ENCODE data around the gene MEPCE. TPM values are rescaled to one million over a fixed set of nuclear protein-coding genes. Genes with fewer than 3 reads are reported as not detected.
"Not testable (repeated sequence)": the region's sequence is repeated elsewhere in the genome, so short reads cannot be mapped to it uniquely, and the experiment has no call there.

Gene MEPCE
- total RNA-seq (10 to 100 TPM; 52.6 to 57.0 TPM), total RNA-seq (12.8 to 62.7 (median 21.6) reads per million in 172 experiments)
- polyA plus RNA-seq (2013, experiment 1 of 2) = 33.1 TPM
- 40.1 TPM for polyA plus RNA-seq (2013, experiment 2 of 2)

GRCh38 chr7:100429637-100430492 lies at the start of gene MEPCE:
MEPCE (plus strand) TSS chr7:100429831; CDS start chr7:100430019, 188 bp downstream.
- H3K4me3 Mint-ChIP-seq = peak within 1 kb of the TSS; percentile 100

DNA sequence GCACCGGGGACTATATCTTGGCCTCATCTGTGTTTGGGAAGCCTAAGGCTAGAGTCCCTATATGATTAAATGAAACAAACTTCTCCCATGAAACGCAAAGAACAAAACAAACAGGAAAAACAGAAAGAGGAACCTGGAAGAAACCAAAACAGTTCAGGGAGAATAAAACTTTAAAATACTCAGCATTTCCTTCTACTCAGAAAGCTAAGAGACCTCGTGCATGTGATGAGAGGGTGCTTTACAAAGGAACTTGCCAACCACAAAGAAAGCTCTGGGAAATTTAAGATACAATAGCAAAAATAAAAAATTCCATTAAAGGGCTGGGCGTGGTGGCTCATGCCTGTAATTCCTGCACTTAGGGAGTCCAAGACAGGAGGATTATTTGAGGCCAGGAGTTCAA lies 49.4 kb upstream of the MEPCE start:
- Mint-ChIP-seq H3K4me1 (ENCODE audit: low read depth) (peaks cover 10% of the 10 kb centered on the region), H3K9me3 (no peaks in the 10 kb centered on the region), H3K27me3 (no peaks in the 10 kb centered on the region), H3K36me3 (ENCODE audit: low read depth) (no peaks in the 10 kb centered on the region), H3K27ac (no peak overlapping the region), H3K4me3 (no peak overlapping the region)
- no peak overlapping the region for H3K27ac ChIP-seq (ENCODE audit: low read depth in 1 of 2, low read length in 2 of 2)
- no peaks in the 10 kb centered on the region for H3K4me1 ChIP-seq (ENCODE audit: insufficient read depth, low read length)
- H3K36me3 ChIP-seq (ENCODE audit: insufficient read depth, low read length) = no peaks in the 10 kb centered on the region
- no peaks in the 10 kb centered on the region for H3K27me3 ChIP-seq (ENCODE audit: control insufficient read depth in 1 of 2, insufficient read depth in 2 of 2, low read length in 2 of 2)
- no peak for TF ChIP-seq CTCF (IDR thresholded peaks at IDR 0.05)
- H3K9me3 ChIP-seq (ENCODE audit: control insufficient read depth in 1 of 2, insufficient read depth in 1 of 2, low read length in 2 of 2) = no peaks in the 10 kb centered on the region
- DNase-seq (no peak), ATAC-seq (ENCODE audit: poor library complexity) (no peak)
- intact Hi-C loops (cut with DNase I, micrococcal nuclease) = no loop called here
- POLR2A ChIA-PET = no interaction called here
- H3K4me3 ChIP-seq (ENCODE audit: low read length) = no peak overlapping the region
- CTCF ChIA-PET = no interaction called here

More at GRCh38 chr7:100429637-100430492, at the start of gene MEPCE:
- H3K9me3 Mint-ChIP-seq = no peaks in the 10 kb centered on the region
- peak within 1 kb of the TSS; percentile 100 for H3K27ac Mint-ChIP-seq
- peaks cover 61% of the 10 kb centered on the region for H3K36me3 Mint-ChIP-seq (ENCODE audit: low read depth)
- peaks cover 55% of the 10 kb centered on the region for H3K4me1 Mint-ChIP-seq (ENCODE audit: low read depth)
- CTCF ChIA-PET = interaction anchor here (1.0 to 1.2 kb wide), 2 partner anchors 130 to 240 kb away, joined by 3 read pairs; no protein-coding TSS in a partner anchor
- POLR2A ChIA-PET = interaction anchor here (0.6 to 3.9 kb wide), 52 partner anchors 9 to 1996 kb away, joined by 3 to 91 read pairs (median 7); partner anchors contain the start of genes AGFG2, AP4M1, BUD31 and CNPY4
- TF ChIP-seq CTCF (IDR thresholded peaks at IDR 0.05) = no peak
- peaks cover 63% of the 10 kb centered on the region for H3K4me1 ChIP-seq (ENCODE audit: insufficient read depth, low read length)
- peak within 1 kb of the TSS; percentile 100 for H3K27ac ChIP-seq (ENCODE audit: low read depth in 1 of 2, low read length in 2 of 2)
- intact Hi-C loops (cut with DNase I, micrococcal nuclease) = loop anchor here in 1 of 2 experiments (5.0 to 10.0 kb wide), 4 partner anchors 83 to 825 kb away; partner anchors contain the start of gene TRIM4
- H3K27me3 ChIP-seq (ENCODE audit: control insufficient read depth in 1 of 2, insufficient read depth in 2 of 2, low read length in 2 of 2) = no peaks in the 10 kb centered on the region
- peak; percentile 94 to 99 (median 97) for DNase-seq
- no peaks in the 10 kb centered on the region for H3K9me3 ChIP-seq (ENCODE audit: control insufficient read depth in 1 of 2, insufficient read depth in 1 of 2, low read length in 2 of 2)
- H3K4me3 ChIP-seq (ENCODE audit: low read length) = peak within 1 kb of the TSS; percentile 96
- peaks cover 26% of the 10 kb centered on the region for H3K36me3 ChIP-seq (ENCODE audit: insufficient read depth, low read length)
- ATAC-seq (ENCODE audit: poor library complexity) = peak; percentile 39
- peaks cover 11% of the 10 kb centered on the region for H3K27me3 Mint-ChIP-seq

DNA sequence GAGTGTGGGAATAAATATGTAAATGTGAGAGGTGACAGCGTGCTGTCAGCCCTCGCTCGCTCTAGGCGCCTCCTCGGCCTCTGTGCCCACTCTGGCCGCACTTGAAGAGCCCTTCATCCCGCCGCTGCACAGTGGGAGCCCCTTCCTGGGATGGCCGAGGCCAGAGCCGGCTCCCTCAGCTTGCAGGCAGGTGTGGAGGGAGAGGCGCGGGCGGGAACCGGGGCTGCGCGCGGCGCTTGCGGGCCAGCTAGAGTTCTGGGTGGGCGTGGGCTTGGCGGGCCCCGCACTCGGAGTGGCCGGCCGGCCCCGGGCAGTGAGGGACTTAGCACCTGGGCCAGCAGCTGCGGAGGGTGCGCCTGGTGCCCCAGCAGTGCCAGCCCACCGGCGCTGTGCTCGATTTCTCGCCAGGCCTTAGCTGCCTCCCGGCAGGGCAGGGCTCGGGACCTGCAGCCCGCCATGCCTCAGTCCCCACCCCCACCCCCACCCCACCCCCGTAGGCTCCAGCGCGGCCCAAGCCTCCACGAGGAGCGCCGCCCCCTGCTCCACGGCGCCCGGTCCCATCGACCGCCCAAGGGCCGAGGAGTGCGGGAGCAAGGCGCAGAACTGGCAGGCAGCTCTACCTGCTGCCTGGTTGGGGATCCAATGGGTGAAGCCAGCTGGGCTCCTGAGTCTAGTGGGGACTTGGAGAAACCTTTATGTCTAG lies 47.9 kb upstream of the MEPCE start:
- H3K9me3 Mint-ChIP-seq; H3K27ac Mint-ChIP-seq; H3K4me1 Mint-ChIP-seq (ENCODE audit: low read depth); DNase-seq; ATAC-seq (ENCODE audit: poor library complexity); CTCF ChIA-PET; H3K27me3 Mint-ChIP-seq; H3K9me3 ChIP-seq (ENCODE audit: control insufficient read depth in 1 of 2, insufficient read depth in 1 of 2, low read length in 2 of 2); intact Hi-C loops (cut with DNase I, micrococcal nuclease); POLR2A ChIA-PET; H3K36me3 ChIP-seq (ENCODE audit: insufficient read depth, low read length); H3K27ac ChIP-seq (ENCODE audit: low read depth in 1 of 2, low read length in 2 of 2); H3K4me3 Mint-ChIP-seq; H3K4me1 ChIP-seq (ENCODE audit: insufficient read depth, low read length); H3K4me3 ChIP-seq (ENCODE audit: low read length); H3K36me3 Mint-ChIP-seq (ENCODE audit: low read depth); H3K27me3 ChIP-seq (ENCODE audit: control insufficient read depth in 1 of 2, insufficient read depth in 2 of 2, low read length in 2 of 2): not testable (repeated sequence)

DNA sequence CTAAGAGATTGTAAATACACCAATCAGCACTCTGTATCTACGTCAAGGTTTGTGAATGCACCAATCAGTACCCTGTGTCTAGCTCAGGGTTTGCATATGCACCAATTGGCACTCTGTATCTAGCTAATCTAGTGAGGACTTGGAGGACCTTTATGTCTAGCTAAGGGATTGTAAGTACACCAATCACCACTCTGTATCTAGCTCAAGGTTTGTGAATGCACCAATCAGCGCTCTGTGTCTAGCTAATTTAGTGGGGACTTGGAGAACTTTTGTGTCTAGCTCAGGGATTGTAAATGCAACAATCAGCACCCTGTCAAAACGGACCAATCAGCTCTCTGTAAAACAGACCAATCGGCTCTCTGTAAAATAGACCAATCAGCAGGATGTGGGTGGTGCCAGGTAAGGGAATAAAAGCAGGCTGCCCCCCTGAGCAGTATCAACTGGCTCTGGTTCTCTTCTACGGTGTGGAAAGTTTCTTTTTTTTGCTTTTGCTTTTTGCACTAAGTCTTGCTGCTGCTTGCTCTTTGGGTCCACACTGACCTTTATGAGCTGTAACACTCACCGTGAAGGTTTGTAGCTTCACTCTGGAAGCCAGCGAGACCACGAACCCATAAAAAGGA lies 47.3 kb upstream of the MEPCE start:
- H3K4me1 Mint-ChIP-seq (ENCODE audit: low read depth); POLR2A ChIA-PET; H3K36me3 Mint-ChIP-seq (ENCODE audit: low read depth); H3K4me1 ChIP-seq (ENCODE audit: insufficient read depth, low read length); H3K9me3 ChIP-seq (ENCODE audit: control insufficient read depth in 1 of 2, insufficient read depth in 1 of 2, low read length in 2 of 2); H3K36me3 ChIP-seq (ENCODE audit: insufficient read depth, low read length); CTCF ChIA-PET; ATAC-seq (ENCODE audit: poor library complexity); H3K27ac ChIP-seq (ENCODE audit: low read depth in 1 of 2, low read length in 2 of 2); H3K27ac Mint-ChIP-seq; H3K4me3 Mint-ChIP-seq; H3K9me3 Mint-ChIP-seq; H3K4me3 ChIP-seq (ENCODE audit: low read length); intact Hi-C loops (cut with DNase I, micrococcal nuclease); DNase-seq; H3K27me3 Mint-ChIP-seq; H3K27me3 ChIP-seq (ENCODE audit: control insufficient read depth in 1 of 2, insufficient read depth in 2 of 2, low read length in 2 of 2): not testable (repeated sequence)
